HFF-Myc (cell line): ENCODE measurements around the gene SPSB4.

Experiments used
- DNase-seq: peaks from one replicate; pipeline ENCODE4 v3.0.0-alpha.2; 2011; ENCODE audit warnings: low read depth; ENCODE audit errors: extremely low read depth
- H3K4me3 ChIP-seq: replicated peaks from 2 replicates; pipeline ENCODE4 v1.5.1; 2011; ENCODE audit warnings: low read depth, mild to moderate bottlenecking, control low read depth, low read length
- CTCF ChIP-seq: IDR thresholded peaks from 2 replicates; pipeline ENCODE4 v1.5.1; 2012; ENCODE audit warnings: mild to moderate bottlenecking, low read depth, low read length, control low read depth; ENCODE audit errors: missing control alignments

SPSB4 gene

GRCh38 chr3:141100531-141101320 lies 49.6 kb downstream of the SPSB4 start:
- H3K4me3 ChIP-seq, result no peak overlapping the region
- TF ChIP-seq CTCF, result no peak
- DNase-seq, result no peak

GRCh38 chr3:141102372-141102771 lies 51.2 kb downstream of the SPSB4 start:
- H3K4me3 ChIP-seq, result no peak overlapping the region
- no peak for DNase-seq
- TF ChIP-seq CTCF, result no peak

- no peak for TF ChIP-seq CTCF
- H3K4me3 ChIP-seq, result no peak overlapping the region
- DNase-seq, result no peak
Observed at GRCh38 chr3:141103067-141103466, 51.9 kb downstream of the SPSB4 start.

GRCh38 chr3:141103503-141103902 lies 52.4 kb downstream of the SPSB4 start:
- TF ChIP-seq CTCF, result no peak
- H3K4me3 ChIP-seq, result no peak overlapping the region
- DNase-seq, result no peak

GRCh38 chr3:141104151-141104821 lies 53.1 kb downstream of the SPSB4 start:
- no peak for DNase-seq
- TF ChIP-seq CTCF, result no peak
- H3K4me3 ChIP-seq, result no peak overlapping the region

- DNase-seq, result peak; percentile 70
- peak; percentile 70 for TF ChIP-seq CTCF
- H3K4me3 ChIP-seq, result no peak overlapping the region
Observed at GRCh38 chr3:141105828-141106628, 54.9 kb downstream of the SPSB4 start.
